ENCODE measurements around the gene AKT1S1.

GRCh38 chr19:49874503-49875157 is 2.5 kb downstream of the AKT1S1 start:
- TF ChIP-seq CTCF (IDR thresholded peaks at IDR 0.05; ENCODE audit: insufficient read depth, low read depth, low read length), result no peak
- no peak for TF ChIP-seq EZH2 (IDR thresholded peaks at IDR 0.05; ENCODE audit: insufficient read depth, low read length)
